Right lung (tissue), 10 donors: ENCODE results near the gene CNOT6. TPM values are rescaled to one million over a fixed set of nuclear protein-coding genes. Genes with fewer than 3 reads are reported as not detected.
A peak's percentile ranks its signal among the peaks of the same experiment; 100 is the strongest.
"Not testable (repeated sequence)": the region's sequence is repeated elsewhere in the genome, so short reads cannot be mapped to it uniquely, and the experiment has no call there.

Experiments used
- DNase-seq, 2 donors: peaks; one replicate each; pipeline ENCODE4 v3.0.0-alpha.2; 2013
- long read RNA-seq, 8 donors: transcript quantifications; one replicate each; lab custom pipeline, GENCODE V29; 2026
- polyA plus RNA-seq, 5 donors: library from polyadenylated mRNA; unstranded; fragments of 120-200 nt; gene quantifications; one replicate each; pipeline versions ENCODE4 v1.2.1 to v1.2.3, GENCODE V29; 2013; ENCODE audit warnings: inconsistent platforms in 1 of 5, low replicate concordance in 1 of 5; ENCODE audit not compliant: insufficient read length in 5 of 5, insufficient read depth in 1 of 5

CNOT6 gene
- 10 to 100 TPM; 33.0 to 55.2 (median 51.3) TPM for polyA plus RNA-seq
- long read RNA-seq, donor 1, full-length matches to known transcripts, result 4 of 4 reads
- long read RNA-seq, donor 1, partial matches to known transcripts, result 0 of 4 reads
- long read RNA-seq, donor 1, other reads (novel, unspliced or antisense), result 0 of 4 reads
- long read RNA-seq, donor 2, full-length matches to known transcripts, result 3 of 3 reads
- long read RNA-seq, donor 2, partial matches to known transcripts, result 0 of 3 reads
- long read RNA-seq, donor 2, other reads (novel, unspliced or antisense), result 0 of 3 reads
- long read RNA-seq, donor 3, full-length matches to known transcripts, result 3 of 3 reads
- long read RNA-seq, donor 3, partial matches to known transcripts, result 0 of 3 reads
- long read RNA-seq, donor 3, other reads (novel, unspliced or antisense), result 0 of 3 reads
- long read RNA-seq, donor 4, full-length matches to known transcripts, result 2 of 29 reads
- long read RNA-seq, donor 4, partial matches to known transcripts, result 27 of 29 reads
- long read RNA-seq, donor 4, other reads (novel, unspliced or antisense), result 0 of 29 reads
- long read RNA-seq, donor 5, full-length matches to known transcripts, result 5 of 5 reads
- long read RNA-seq, donor 5, partial matches to known transcripts, result 0 of 5 reads
- long read RNA-seq, donor 5, other reads (novel, unspliced or antisense), result 0 of 5 reads
- long read RNA-seq, donor 6, full-length matches to known transcripts, result 1 of 1 reads
- long read RNA-seq, donor 6, partial matches to known transcripts, result 0 of 1 reads
- long read RNA-seq, donor 6, other reads (novel, unspliced or antisense), result 0 of 1 reads
- long read RNA-seq, donor 7, full-length matches to known transcripts, result 2 of 2 reads
- long read RNA-seq, donor 7, partial matches to known transcripts, result 0 of 2 reads
- long read RNA-seq, donor 7, other reads (novel, unspliced or antisense), result 0 of 2 reads
- long read RNA-seq, donor 8, full-length matches to known transcripts, result 1 of 1 reads
- long read RNA-seq, donor 8, partial matches to known transcripts, result 0 of 1 reads
- long read RNA-seq, donor 8, other reads (novel, unspliced or antisense), result 0 of 1 reads

GRCh38 chr5:180494060-180494509 lies at the start of gene CNOT6:
TSS of gene CNOT6 (plus strand) at chr5:180494379. CDS start at chr5:180529277, 34,898 bp downstream.
- DNase-seq, result peak; percentile 96 to 98

GRCh38 chr5:180454752-180455151 lies 39.4 kb upstream of the CNOT6 start:
- no peak for DNase-seq

- DNase-seq, result no peak
Measured at GRCh38 chr5:180455872-180456271, 38.3 kb upstream of the CNOT6 start.

- no peak for DNase-seq
Measured at GRCh38 chr5:180456792-180457191, 37.4 kb upstream of the CNOT6 start.

DNA sequence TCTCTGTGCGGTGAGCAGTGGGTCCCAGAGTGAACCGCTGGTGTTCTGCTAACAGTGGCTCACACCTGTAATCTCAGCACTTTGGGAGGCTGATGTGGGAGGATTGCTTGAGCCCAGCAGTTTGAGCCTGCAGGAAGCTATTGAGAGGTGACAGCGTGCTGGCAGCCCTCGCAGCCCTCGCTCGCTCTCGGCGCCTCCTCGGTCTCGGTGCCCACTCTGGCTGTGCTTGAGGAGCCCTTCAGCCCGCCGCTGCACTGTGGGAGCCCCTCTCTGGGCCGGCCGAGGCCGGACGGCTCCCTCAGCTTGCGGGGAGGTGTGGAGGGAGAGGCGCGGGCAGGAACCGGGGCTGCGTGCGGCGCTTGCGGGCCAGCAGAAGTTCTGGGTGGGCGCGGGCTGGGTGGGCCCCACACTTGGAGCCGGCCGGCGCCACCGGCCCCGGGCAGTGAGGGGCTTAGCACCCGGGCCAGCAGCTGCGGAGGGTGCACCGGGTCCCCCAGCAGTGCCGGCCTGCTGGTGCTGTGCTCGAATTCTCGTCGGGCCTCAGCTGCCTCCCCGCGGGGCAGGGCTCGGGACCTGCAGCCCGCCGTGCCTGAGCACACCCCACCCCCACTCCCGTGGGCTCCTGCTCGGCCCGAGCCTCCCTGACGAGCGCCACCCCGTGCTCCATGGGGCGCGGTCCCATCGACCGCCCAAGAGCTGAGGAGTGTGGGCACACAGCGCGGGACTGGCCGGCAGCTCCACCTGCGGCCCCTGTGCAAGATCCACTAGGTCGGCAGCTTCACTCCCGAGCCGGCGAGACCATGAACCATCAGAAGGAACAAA lies 35.1 kb upstream of the CNOT6 start:
- not testable (repeated sequence) for DNase-seq

GRCh38 chr5:180459674-180460142 lies 34.5 kb upstream of the CNOT6 start:
- not testable (repeated sequence) for DNase-seq

DNA sequence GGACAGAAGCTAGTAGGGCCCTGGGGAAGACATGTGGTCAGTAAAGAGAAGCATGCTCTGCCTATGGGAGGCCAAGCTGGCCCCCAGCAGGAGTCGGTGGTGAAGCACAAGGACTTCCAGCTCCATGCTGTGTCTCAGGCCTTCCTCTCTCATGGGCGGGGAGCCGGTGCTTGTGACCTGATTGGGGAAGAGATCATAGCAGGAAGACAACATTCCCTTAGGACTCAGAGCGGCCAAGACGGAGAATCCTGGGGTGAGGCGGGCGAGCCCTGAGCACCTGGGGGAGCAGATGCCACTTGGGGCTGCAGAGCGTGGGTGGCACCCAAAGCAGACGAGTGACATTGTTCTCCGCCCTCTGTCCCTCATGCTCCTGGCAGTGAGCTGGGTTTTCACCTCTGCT lies 33.3 kb upstream of the CNOT6 start:
- DNase-seq, result no peak

DNA sequence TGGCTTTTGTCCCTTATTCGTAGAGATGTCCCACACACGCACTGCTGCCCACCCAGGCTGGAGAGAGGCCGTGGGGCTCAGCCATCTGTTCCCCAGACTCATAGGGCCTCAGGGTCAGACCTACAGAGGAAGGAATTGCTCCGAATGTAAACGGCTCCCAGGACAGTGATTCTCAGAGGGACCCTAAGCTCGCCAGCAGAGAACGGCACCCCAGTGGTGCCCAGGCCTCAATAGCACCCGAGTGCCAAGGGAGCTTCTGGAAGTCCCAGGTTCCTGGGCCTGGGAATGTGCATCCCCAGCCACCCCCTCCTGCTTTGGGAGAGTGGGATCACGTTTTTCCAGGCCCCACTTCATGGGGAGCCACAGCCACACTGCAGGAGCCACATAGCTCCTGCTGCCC lies 32.9 kb upstream of the CNOT6 start:
- DNase-seq, result no peak

- no peak for DNase-seq
Measured at GRCh38 chr5:180463216-180463900, 30.8 kb upstream of the CNOT6 start.

GRCh38 chr5:180463916-180464602 lies 30.1 kb upstream of the CNOT6 start:
- DNase-seq, result no peak

DNA sequence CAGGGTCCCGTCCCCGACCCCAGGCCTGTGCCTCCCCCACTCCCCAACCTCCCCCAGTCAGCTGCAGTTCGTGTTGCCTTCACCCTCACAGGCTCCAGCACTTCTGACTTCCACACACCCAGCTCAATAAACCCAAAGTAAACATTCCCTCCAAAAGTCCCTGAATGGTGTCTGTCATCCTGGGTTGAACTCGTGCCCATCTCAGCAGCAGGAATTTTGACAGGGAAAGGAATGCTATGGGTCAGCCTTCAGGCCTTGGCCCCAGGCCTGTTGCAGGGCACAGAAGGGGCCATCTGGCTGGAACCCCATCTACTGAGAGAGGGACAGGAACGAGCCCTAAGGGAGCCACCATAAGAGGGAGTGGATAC lies 29.6 kb upstream of the CNOT6 start:
- DNase-seq, result no peak

DNA sequence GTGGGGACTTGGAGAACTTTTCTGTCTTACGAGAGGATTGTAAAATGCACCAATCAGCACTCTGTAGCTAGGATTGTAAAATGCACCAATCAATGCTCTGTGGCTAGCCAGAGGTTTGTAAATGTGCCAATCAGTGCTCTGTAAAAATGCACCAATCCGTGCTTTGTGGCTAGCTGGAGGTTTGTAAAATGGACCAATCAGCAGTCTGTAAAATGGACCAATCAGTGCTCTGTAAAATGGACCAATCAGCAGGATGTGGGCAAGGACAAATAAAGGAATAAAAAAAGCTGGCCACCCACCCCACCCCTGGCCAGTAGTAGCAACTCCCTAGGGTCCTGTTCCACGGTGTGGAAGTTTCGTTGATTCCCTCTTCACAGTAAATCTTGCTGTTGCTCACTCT lies 29.1 kb upstream of the CNOT6 start:
- not testable (repeated sequence) for DNase-seq

DNA sequence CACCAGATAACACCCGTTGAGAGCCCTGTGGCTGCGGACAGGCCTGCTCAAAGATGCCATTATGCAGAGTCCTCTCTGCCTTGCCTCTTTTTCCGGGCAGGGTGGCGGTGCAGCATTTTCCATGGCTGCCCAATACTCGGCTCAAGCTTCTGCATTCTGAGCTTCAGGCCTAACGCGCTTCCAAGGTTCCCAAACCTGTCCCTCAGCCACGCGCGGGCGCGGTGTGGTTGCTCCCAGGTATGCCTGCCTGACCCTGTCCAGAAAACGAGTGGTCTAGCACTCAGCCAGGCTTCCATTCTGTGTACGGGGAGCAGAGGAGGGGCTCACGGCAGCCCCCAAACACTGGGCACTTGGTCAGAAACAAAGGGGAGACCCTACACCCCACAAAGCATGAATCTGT lies 27.9 kb upstream of the CNOT6 start:
- no peak for DNase-seq

DNA sequence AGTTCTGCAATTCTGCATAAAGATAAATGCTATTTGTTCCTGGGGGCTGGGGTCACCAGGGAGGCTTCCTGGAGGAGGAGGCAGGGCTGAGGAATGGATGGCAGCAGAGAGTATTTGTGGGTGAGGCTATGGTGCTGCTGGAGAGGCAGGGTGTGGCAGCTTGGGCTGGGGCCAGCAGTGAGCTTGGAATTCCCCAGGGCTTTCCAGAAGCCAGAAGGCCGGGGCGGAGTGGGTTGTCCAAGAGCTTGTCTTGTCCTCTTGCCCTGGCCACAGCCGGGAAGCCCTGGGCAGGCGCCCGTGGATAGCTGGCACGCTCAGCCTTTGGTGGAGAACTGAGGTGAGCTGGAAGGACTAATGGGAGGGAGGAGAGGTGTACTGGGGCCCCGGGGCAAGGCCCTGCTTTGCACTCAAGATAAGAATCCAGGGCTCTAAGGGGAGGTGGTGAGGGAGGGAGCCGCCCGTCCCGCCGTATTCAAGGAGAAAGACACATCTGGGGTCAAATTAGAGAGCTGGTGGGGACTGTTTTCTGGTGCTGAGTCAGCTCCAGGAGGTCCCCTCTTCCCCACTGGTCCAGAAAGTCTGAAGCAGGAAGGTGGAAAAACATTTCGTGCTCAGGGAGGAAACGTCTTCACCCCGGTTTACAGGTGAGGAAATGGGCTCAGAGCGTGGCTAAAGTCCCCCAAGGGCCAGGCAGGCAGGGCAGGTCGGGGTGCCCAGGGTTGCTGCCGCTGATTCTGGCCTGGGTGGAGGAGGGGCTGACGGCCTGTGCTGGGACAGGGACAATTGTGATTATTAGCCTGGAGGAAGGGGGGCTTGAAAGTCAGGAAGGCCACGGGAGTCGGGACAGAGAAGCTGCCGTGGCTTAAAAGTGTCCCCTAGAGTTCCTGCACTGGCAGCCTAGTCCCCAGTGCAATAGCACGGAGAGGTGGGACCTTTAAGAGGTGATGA lies 26.9 kb upstream of the CNOT6 start:
- DNase-seq, result no peak

DNA sequence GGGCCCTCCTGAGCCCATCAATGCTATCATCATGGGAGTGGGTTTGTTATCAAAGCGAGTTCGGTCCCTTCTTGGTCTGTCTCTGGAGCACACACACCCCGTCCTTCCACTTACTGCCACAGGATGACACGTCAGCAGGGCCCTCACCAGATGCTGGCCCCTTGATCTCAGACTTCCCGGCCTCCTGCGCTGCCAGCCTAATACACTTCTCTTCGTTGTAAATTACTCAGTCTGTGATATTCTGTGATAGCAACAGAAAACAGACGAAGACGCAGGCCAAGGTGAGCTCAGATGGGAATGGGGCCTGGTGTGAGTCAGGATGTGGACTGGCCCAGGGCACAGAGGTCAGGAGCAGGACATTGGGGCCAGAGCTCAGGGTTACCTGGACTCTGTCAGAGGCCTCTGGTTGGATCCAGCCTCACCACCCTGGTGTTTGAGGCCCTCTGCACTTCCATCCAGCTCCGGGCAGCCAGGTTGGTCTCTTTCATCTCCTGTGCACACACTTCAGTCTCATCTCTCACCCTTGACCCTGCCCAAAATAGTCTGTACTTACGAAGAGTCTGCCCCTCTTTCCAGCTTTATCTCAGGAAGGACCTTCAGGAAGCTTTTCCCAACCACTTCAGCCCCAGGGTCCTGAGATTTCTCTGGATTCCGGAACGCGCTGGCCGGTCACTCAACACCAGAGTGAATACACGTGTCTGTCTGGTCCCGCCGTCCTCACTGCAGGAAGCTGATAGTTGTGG lies 26.0 kb upstream of the CNOT6 start:
- no peak for DNase-seq

DNA sequence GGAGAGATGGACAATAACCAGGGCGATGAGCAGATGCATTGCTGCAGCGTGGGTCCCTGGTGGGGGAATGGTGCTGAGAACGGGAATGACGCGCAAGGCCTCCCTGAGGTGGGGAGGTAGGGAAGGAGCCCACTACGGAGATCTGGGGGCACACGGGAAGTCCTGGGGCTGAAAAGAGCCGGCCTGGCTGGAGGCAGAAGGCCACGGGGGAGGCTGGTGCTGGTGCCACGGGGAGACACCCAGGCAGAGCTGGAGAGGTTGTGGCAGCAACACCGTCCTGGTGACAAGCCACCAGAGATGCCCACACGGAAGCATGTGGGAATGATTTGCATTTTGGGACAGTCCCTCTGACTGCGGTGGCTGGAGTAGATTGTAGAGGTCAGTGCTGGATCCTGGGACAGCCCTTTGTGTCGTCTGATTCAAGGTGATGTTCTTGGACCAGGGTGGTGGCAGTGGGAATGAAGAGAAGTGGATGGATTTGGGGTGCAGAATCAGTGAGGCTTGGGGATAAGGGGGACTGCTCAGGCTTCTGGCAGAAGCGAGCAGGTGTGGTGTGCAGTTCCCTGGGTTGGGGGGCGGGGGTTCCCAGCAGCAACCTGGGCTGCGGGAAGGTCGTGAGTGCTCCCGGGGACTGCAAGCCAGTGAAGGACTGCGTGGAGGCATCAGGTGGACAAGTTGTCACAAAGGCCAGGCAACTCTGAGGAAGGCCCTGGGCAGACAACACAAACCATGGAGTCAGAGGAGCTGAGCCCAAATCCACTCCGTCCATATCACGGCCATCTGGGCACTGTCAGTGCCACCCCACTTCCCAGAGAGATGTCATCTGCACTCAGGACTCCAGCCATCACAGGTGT lies 25.2 kb upstream of the CNOT6 start:
- no peak for DNase-seq

DNA sequence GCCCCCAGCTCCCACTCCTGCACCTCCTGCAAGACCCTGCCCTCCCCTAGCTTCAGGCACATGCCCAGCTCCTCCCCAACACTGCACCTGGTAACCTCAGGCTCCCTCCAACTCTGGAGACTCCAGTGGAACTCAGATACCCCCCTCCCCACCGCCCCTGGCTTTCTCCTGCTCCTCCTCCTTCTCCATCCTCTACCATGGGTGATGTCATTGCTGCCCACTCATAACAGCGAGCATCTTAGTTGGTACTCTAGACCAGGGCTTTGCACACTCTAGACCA lies 24.7 kb upstream of the CNOT6 start:
- no peak for DNase-seq
